GM23338 (cell line): ENCODE measurements around the gene TMEM30B. TPM values are rescaled to one million over a fixed set of nuclear protein-coding genes. Genes with fewer than 3 reads are reported as not detected.
A peak's percentile ranks its signal among the peaks of the same experiment; 100 is the strongest.
"Not testable (repeated sequence)": the region's sequence is repeated elsewhere in the genome, so short reads cannot be mapped to it uniquely, and the experiment has no call there.

Experiments
- ATAC-seq: fragments of 200-7000 bp; cut with Tn5 transposase; 3 replicates; pipeline ENCODE4 v1.9.1; 2020
- DNase-seq: peaks from one replicate; pipeline ENCODE4 v3.0.0-alpha.2; 2015; ENCODE audit warnings: low spot score
- H2AFZ ChIP-seq: fragments of 200-600 bp; sonication (generic); 2 replicates; pipeline ENCODE4 v1.8.0; 2016; ENCODE audit warnings: antibody characterized with exemption, mild to moderate bottlenecking, moderate library complexity
- H3F3A ChIP-seq: fragments of 200-600 bp; sonication (generic); replicated peaks from 2 replicates; pipeline ENCODE4 v1.8.0; 2017; ENCODE audit warnings: antibody characterized with exemption, mixed run types, low read depth
- H3K27ac ChIP-seq: fragments of 200-600 bp; sonication (generic); 2 replicates; pipeline ENCODE4 v1.6.1; 2016; ENCODE audit warnings: low read depth
- H3K27me3 ChIP-seq: fragments of 200-600 bp; sonication (generic); 2 replicates; pipeline ENCODE4 v1.8.0; 2016; ENCODE audit warnings: mild to moderate bottlenecking, mixed run types, moderate library complexity; ENCODE audit not compliant: insufficient read depth
- H3K36me3 ChIP-seq: fragments of 200-600 bp; sonication (generic); 2 replicates; pipeline ENCODE4 v1.8.0; 2016; ENCODE audit warnings: mild to moderate bottlenecking; ENCODE audit not compliant: insufficient read depth
- H3K4me1 ChIP-seq: fragments of 200-600 bp; sonication (generic); 2 replicates; pipeline ENCODE4 v1.8.0; 2016; ENCODE audit warnings: mild to moderate bottlenecking, moderate library complexity; ENCODE audit not compliant: insufficient read depth
- H3K4me2 ChIP-seq: fragments of 200-600 bp; sonication (generic); 2 replicates; pipeline ENCODE4 v1.7.1; 2017; ENCODE audit warnings: mixed run types
- H3K4me3 ChIP-seq: fragments of 200-600 bp; sonication (generic); 2 replicates; pipeline ENCODE4 v1.6.1; 2016; ENCODE audit warnings: mixed run types
- H3K79me2 ChIP-seq: fragments of 200-600 bp; sonication (generic); replicated peaks from 2 replicates; pipeline ENCODE4 v1.8.0; 2017; ENCODE audit warnings: mild to moderate bottlenecking; ENCODE audit not compliant: insufficient read depth
- H3K9me2 ChIP-seq: fragments of 200-600 bp; sonication (generic); 2 replicates; pipeline ENCODE4 v1.8.0; 2017; ENCODE audit not compliant: insufficient read depth
- H4K20me1 ChIP-seq: fragments of 200-600 bp; sonication (generic); replicated peaks from 2 replicates; pipeline ENCODE4 v1.8.0; 2017; ENCODE audit warnings: mild to moderate bottlenecking; ENCODE audit not compliant: insufficient read depth
- H3K27ac Mint-ChIP-seq: 2 replicates; pipeline ENCODE4 v1.8.0; 2020; ENCODE audit warnings: inconsistent platforms, mild to moderate bottlenecking, moderate library complexity, mixed read lengths
- H3K27me3 Mint-ChIP-seq: 3 replicates; pipeline ENCODE4 v1.8.0; 2022; ENCODE audit warnings: low read depth, mild to moderate bottlenecking, moderate library complexity, mixed read lengths, inconsistent platforms; ENCODE audit not compliant: insufficient read depth, poor library complexity
- H3K36me3 Mint-ChIP-seq: 3 replicates; pipeline ENCODE4 v1.8.0; 2021; ENCODE audit warnings: low read depth, mild to moderate bottlenecking, inconsistent platforms, moderate library complexity, mixed read lengths
- H3K4me1 Mint-ChIP-seq: 3 replicates; pipeline ENCODE4 v1.8.0; 2020; ENCODE audit warnings: mild to moderate bottlenecking, inconsistent platforms, mixed read lengths
- H3K4me3 Mint-ChIP-seq: 3 replicates; pipeline ENCODE4 v1.8.0; 2021; ENCODE audit warnings: moderate library complexity, mild to moderate bottlenecking, inconsistent platforms, mixed read lengths
- H3K9me3 Mint-ChIP-seq: 3 replicates; pipeline ENCODE4 v1.8.0; 2020; ENCODE audit warnings: moderate library complexity, mild to moderate bottlenecking, inconsistent platforms, mixed read lengths
- CREB1 ChIP-seq: fragments of 250-450 bp; sonication (Bioruptor Pico); IDR thresholded peaks from 2 replicates; pipeline ENCODE4 v1.5.0; 2020; ENCODE audit warnings: low read depth, mild to moderate bottlenecking, moderate library complexity
- EZH2 ChIP-seq: fragments of 200-600 bp; sonication (generic); IDR thresholded peaks from one replicate; pipeline ENCODE4 v1.8.0; 2017; ENCODE audit warnings: antibody characterized with exemption, mild to moderate bottlenecking, low read depth; ENCODE audit not compliant: unreplicated experiment
- EZH2phosphoT487 ChIP-seq: fragments of 200-600 bp; sonication (generic); IDR thresholded peaks from one replicate; pipeline ENCODE4 v1.8.1; 2018; ENCODE audit warnings: antibody characterized with exemption; ENCODE audit not compliant: unreplicated experiment
- NANOG ChIP-seq: IDR thresholded peaks from 2 replicates; pipeline ENCODE4 v1.6.1; 2016; ENCODE audit warnings: antibody characterized with exemption, borderline replicate concordance
- POLR2AphosphoS5 ChIP-seq: IDR thresholded peaks from 2 replicates; pipeline ENCODE4 v1.6.1; 2016; ENCODE audit warnings: antibody characterized with exemption, low read depth
- STAT1 ChIP-seq: IDR thresholded peaks from one replicate; pipeline ENCODE4 v1.6.1; 2016; ENCODE audit warnings: antibody characterized with exemption; ENCODE audit not compliant: unreplicated experiment
- ZNF114 ChIP-seq: fragments of 250-450 bp; sonication (Bioruptor Pico); IDR thresholded peaks from 2 replicates; pipeline ENCODE4 v1.5.0; 2020; ENCODE audit warnings: mild to moderate bottlenecking, moderate library complexity
- ZNF331 ChIP-seq: fragments of 250-450 bp; sonication (Bioruptor Pico); IDR thresholded peaks from 2 replicates; pipeline ENCODE4 v1.5.0; 2020; ENCODE audit warnings: low read depth, mild to moderate bottlenecking, moderate library complexity
- polyA plus RNA-seq: library from polyadenylated mRNA; unstranded; fragments of >200 nt; fragmentation: Nextera tagmentation; extraction: Ambion mirVana; gene quantifications from 2 replicates; pipeline ENCODE4 v1.2.1, GENCODE V29; 2016
- total RNA-seq: library from RNA; depleted of rRNA; stranded (reverse); fragments of >200 nt; shearing (Covaris generic); gene quantifications from 2 replicates; pipeline ENCODE4 v1.2.3, GENCODE V29; 2014
- TF ChIP-seq, protein P1 (sequence below): IDR thresholded peaks from 2 replicates; pipeline ENCODE4 v1.6.1; 2016; ENCODE audit warnings: antibody characterized with exemption
- TF ChIP-seq, protein P2 (sequence below): fragments of 250-450 bp; sonication (Bioruptor Pico); IDR thresholded peaks from 2 replicates; pipeline ENCODE4 v1.5.0; 2020; ENCODE audit warnings: mild to moderate bottlenecking, moderate library complexity
- TF ChIP-seq, protein P3 (sequence below): IDR thresholded peaks from one replicate; pipeline ENCODE4 v1.6.1; 2018; ENCODE audit warnings: antibody characterized with exemption; ENCODE audit not compliant: unreplicated experiment

TMEM30B gene
- total and polyA plus RNA-seq, 2 experiments from 2014 or later = 7.2 to 22.9 TPM

DNA sequence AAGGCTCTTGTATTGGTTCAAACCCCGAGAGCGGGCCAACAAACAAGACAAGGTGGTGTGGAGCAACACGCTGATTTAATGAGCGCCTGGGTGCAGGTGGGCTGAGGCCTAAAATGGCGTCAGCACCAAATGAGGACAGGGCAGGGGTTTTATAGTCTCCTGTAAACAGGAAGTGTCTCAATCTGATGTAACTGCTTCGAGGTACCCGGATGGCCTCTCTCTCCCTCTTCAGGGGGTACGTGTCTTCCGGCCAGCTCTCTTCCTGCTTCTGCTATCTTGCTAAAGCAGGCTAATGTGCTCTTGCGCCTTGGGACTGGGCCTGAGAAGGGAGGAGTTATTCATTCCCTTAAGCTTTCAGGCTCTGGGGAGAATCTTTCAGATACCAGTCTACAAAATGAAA lies 41.9 kb downstream of the TMEM30B start:
- H3K4me3 ChIP-seq, H3K36me3 ChIP-seq, H3K27me3 ChIP-seq, H3K27me3 Mint-ChIP-seq, H3K4me3 Mint-ChIP-seq, H3K79me2 ChIP-seq, H4K20me1 ChIP-seq, H3F3A ChIP-seq, H3K9me2 ChIP-seq: not testable (repeated sequence)
- DNase-seq (peak; percentile 55), ATAC-seq (peak; percentile 41)
- peak overlapping the region; percentile 3; the same call in 1 of the 2 replicates for H2AFZ ChIP-seq
- H3K4me1 Mint-ChIP-seq = peaks cover 50% of the 10 kb centered on the region
- H3K36me3 Mint-ChIP-seq = peaks cover 36% of the 10 kb centered on the region
- peaks cover 37% of the 10 kb centered on the region for H3K9me3 Mint-ChIP-seq
- H3K27ac Mint-ChIP-seq = peak overlapping the region; percentile 93
- H3K27ac ChIP-seq = peak overlapping the region; percentile 93
- TF ChIP-seq, protein P1, sequence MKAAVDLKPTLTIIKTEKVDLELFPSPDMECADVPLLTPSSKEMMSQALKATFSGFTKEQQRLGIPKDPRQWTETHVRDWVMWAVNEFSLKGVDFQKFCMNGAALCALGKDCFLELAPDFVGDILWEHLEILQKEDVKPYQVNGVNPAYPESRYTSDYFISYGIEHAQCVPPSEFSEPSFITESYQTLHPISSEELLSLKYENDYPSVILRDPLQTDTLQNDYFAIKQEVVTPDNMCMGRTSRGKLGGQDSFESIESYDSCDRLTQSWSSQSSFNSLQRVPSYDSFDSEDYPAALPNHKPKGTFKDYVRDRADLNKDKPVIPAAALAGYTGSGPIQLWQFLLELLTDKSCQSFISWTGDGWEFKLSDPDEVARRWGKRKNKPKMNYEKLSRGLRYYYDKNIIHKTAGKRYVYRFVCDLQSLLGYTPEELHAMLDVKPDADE = 0 out of 2 replicates have a peak, but pooled peaks have one; percentile 17
- TF ChIP-seq ZNF114 (CRISPR knock-in tag) = peak; percentile 88; the same call in 1 of the 2 replicates
- peaks cover 33% of the 10 kb centered on the region for H3K4me1 ChIP-seq
- peak overlapping the region; percentile 44 for H3K4me2 ChIP-seq

DNA sequence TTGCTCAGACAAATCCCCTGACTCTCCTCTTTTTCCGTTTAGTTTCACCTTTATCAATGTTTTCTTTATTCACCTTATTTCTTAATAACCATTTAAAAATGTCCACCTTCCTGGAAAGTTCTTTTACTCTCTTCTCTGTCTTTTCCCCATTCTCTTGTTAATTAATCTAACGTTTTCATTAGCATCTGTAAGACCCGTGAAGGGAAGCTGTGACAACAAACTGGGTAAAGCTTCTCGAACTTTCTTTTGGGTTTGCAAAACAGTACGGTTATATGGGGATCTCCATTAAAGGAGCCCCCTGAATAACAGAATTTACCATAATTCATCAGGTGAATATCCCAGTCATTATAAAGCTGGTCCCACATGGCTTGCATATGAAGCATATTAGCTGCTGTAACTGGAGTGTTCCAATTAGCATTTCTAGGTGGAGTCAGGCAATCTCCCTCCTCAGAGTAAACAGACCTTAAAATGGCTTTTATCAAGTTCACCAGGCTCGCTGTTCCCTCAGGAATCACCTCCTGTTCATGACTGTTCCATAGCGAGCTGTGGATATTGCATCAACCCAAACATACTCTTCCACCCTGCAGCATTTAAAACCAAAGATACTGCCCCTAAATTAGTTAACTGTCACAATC lies 42.4 kb downstream of the TMEM30B start:
- 0 out of 2 replicates have a peak, but pooled peaks cover 6% of the 10 kb centered on the region for H3K36me3 ChIP-seq
- no peaks in the 10 kb centered on the region; the same call in 1 of the 2 replicates for H3K9me2 ChIP-seq
- peak overlapping the region; percentile 26 for H3K4me2 ChIP-seq
- H3K4me3 Mint-ChIP-seq = no peak overlapping the region
- peaks cover 36% of the 10 kb centered on the region for H3K36me3 Mint-ChIP-seq
- ATAC-seq (peak; percentile 59), DNase-seq (peak; percentile 58)
- H4K20me1 ChIP-seq = no peaks in the 10 kb centered on the region
- peaks cover 37% of the 10 kb centered on the region for H3K9me3 Mint-ChIP-seq
- H3K79me2 ChIP-seq = no peaks in the 10 kb centered on the region
- H3K4me3 ChIP-seq = no peak overlapping the region
- peaks cover 44% of the 10 kb centered on the region for H3K4me1 Mint-ChIP-seq
- peak overlapping the region; percentile 93 for H3K27ac ChIP-seq
- H3K4me1 ChIP-seq = peaks cover 33% of the 10 kb centered on the region
- peak overlapping the region; percentile 93 for H3K27ac Mint-ChIP-seq
- H2AFZ ChIP-seq = no peak overlapping the region
- peaks cover 3% of the 10 kb centered on the region; the same call in 1 of the 2 replicates for H3F3A ChIP-seq
- H3K27me3 Mint-ChIP-seq = peaks cover 1% of the 10 kb centered on the region
- H3K27me3 ChIP-seq = no peaks in the 10 kb centered on the region
- TF ChIP-seq, protein P2, sequence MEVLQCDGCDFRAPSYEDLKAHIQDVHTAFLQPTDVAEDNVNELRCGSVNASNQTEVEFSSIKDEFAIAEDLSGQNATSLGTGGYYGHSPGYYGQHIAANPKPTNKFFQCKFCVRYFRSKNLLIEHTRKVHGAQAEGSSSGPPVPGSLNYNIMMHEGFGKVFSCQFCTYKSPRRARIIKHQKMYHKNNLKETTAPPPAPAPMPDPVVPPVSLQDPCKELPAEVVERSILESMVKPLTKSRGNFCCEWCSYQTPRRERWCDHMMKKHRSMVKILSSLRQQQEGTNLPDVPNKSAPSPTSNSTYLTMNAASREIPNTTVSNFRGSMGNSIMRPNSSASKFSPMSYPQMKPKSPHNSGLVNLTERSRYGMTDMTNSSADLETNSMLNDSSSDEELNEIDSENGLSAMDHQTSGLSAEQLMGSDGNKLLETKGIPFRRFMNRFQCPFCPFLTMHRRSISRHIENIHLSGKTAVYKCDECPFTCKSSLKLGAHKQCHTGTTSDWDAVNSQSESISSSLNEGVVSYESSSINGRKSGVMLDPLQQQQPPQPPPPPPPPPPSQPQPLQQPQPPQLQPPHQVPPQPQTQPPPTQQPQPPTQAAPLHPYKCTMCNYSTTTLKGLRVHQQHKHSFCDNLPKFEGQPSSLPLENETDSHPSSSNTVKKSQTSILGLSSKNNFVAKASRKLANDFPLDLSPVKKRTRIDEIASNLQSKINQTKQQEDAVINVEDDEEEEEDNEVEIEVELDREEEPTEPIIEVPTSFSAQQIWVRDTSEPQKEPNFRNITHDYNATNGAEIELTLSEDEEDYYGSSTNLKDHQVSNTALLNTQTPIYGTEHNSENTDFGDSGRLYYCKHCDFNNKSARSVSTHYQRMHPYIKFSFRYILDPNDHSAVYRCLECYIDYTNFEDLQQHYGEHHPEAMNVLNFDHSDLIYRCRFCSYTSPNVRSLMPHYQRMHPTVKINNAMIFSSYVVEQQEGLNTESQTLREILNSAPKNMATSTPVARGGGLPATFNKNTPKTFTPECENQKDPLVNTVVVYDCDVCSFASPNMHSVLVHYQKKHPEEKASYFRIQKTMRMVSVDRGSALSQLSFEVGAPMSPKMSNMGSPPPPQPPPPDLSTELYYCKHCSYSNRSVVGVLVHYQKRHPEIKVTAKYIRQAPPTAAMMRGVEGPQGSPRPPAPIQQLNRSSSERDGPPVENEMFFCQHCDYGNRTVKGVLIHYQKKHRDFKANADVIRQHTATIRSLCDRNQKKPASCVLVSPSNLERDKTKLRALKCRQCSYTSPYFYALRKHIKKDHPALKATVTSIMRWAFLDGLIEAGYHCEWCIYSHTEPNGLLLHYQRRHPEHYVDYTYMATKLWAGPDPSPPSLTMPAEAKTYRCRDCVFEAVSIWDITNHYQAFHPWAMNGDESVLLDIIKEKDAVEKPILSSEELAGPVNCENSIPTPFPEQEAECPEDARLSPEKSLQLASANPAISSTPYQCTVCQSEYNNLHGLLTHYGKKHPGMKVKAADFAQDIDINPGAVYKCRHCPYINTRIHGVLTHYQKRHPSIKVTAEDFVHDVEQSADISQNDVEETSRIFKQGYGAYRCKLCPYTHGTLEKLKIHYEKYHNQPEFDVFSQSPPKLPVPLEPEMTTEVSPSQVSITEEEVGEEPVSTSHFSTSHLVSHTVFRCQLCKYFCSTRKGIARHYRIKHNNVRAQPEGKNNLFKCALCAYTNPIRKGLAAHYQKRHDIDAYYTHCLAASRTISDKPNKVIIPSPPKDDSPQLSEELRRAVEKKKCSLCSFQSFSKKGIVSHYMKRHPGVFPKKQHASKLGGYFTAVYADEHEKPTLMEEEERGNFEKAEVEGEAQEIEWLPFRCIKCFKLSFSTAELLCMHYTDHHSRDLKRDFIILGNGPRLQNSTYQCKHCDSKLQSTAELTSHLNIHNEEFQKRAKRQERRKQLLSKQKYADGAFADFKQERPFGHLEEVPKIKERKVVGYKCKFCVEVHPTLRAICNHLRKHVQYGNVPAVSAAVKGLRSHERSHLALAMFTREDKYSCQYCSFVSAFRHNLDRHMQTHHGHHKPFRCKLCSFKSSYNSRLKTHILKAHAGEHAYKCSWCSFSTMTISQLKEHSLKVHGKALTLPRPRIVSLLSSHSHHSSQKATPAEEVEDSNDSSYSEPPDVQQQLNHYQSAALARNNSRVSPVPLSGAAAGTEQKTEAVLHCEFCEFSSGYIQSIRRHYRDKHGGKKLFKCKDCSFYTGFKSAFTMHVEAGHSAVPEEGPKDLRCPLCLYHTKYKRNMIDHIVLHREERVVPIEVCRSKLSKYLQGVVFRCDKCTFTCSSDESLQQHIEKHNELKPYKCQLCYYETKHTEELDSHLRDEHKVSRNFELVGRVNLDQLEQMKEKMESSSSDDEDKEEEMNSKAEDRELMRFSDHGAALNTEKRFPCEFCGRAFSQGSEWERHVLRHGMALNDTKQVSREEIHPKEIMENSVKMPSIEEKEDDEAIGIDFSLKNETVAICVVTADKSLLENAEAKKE (CRISPR knock-in tag) = no peak
- TF ChIP-seq CREB1 (CRISPR knock-in tag) (no peak), EZH2phosphoT487 (no peak), NANOG (no peak; the same call in 1 of the 2 replicates), STAT1 (no peak), ZNF331 (no peak), ZNF114 (CRISPR knock-in tag) (no peak), POLR2AphosphoS5 (no peak), EZH2 (no peak)
- TF ChIP-seq, protein P3, sequence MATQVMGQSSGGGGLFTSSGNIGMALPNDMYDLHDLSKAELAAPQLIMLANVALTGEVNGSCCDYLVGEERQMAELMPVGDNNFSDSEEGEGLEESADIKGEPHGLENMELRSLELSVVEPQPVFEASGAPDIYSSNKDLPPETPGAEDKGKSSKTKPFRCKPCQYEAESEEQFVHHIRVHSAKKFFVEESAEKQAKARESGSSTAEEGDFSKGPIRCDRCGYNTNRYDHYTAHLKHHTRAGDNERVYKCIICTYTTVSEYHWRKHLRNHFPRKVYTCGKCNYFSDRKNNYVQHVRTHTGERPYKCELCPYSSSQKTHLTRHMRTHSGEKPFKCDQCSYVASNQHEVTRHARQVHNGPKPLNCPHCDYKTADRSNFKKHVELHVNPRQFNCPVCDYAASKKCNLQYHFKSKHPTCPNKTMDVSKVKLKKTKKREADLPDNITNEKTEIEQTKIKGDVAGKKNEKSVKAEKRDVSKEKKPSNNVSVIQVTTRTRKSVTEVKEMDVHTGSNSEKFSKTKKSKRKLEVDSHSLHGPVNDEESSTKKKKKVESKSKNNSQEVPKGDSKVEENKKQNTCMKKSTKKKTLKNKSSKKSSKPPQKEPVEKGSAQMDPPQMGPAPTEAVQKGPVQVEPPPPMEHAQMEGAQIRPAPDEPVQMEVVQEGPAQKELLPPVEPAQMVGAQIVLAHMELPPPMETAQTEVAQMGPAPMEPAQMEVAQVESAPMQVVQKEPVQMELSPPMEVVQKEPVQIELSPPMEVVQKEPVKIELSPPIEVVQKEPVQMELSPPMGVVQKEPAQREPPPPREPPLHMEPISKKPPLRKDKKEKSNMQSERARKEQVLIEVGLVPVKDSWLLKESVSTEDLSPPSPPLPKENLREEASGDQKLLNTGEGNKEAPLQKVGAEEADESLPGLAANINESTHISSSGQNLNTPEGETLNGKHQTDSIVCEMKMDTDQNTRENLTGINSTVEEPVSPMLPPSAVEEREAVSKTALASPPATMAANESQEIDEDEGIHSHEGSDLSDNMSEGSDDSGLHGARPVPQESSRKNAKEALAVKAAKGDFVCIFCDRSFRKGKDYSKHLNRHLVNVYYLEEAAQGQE = no peak
